GM15510 (cell line): Measurements from ENCODE around the gene TMEM116.

Experiments used
- POLR2A ChIP-seq: IDR thresholded peaks from 3 replicates; pipeline ENCODE4 v1.6.1; 2011; ENCODE audit warnings: borderline replicate concordance; ENCODE audit not compliant: insufficient read length; ENCODE audit errors: extremely low read depth

The TMEM116 gene

GRCh38 chr12:111932241-111932640 lies 80.7 kb downstream of the TMEM116 start:
- TF ChIP-seq POLR2A = no peak

- TF ChIP-seq POLR2A = no peak
Observed at GRCh38 chr12:111927346-111927745, 85.6 kb downstream of the TMEM116 start.

- TF ChIP-seq POLR2A = no peak
Observed at GRCh38 chr12:111926631-111927030, 86.3 kb downstream of the TMEM116 start.

DNA sequence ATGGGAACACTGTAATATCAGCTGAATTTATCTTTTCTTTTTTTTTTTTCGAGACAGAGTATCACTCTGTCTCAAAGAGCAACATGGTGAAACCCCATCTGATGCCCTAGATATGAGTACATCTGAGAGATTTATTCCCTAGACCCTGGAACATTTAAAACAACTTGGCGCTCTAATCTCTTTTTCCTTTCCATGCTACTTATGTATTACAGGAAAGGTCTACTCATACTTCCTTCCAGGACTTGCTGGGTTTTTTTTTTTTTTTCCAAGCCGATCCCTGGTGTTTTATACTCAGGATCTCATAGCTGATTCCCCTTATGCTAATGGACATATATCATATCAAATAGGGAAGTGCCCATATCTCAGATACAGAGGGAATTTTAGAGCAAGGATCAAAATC lies 87.8 kb downstream of the TMEM116 start:
- no peak for TF ChIP-seq POLR2A

- no peak for TF ChIP-seq POLR2A
Observed at GRCh38 chr12:111907740-111908139, 105.2 kb downstream of the TMEM116 start.

DNA sequence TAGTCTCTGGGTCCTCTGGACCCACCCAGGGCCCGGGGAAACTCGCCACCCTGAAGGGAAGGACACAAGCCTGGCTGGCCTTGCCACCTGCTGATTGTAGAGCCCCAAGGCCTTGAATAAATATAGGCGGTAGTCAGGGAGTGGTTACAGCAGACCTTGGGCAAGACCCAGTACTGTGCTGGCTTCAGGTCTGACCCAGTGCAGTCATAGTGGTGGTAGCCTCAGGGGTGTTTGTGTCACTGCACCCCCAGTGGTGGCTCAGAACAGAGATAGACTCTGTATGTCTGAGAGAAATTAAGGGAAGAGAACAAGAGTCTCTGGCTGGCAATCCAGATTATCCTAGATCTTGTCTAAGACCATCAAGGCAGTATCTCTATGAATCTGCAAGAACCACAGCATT lies 107.5 kb downstream of the TMEM116 start:
- no peak for TF ChIP-seq POLR2A

DNA sequence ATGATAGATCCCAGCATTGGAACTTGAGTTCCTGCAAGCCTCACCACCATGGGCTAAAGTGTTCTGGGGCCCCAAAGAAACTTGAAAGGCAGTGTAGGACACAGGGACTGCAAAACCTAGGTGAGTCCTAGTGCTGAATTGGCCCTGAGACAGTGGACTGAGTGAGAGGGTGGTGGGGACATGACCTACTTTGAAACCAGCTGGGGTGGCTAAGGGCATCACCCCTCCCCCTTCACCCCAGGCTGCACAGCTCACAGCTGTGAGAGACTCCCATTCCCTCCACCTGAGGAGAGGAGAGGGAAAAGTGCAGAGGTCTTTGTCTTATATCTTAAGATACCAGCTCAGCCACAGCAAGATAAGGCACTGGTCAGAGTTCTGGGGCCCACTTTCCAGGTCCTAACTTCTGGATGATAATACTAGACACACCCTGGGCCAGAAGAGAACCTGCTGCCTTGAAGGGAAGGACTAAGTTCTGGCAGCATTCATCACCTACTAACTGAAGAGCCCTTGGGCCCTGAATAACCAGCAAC lies 108.5 kb downstream of the TMEM116 start:
- no peak for TF ChIP-seq POLR2A

- TF ChIP-seq POLR2A = no peak
Observed at GRCh38 chr12:111901182-111901581, 111.8 kb downstream of the TMEM116 start.

- no peak for TF ChIP-seq POLR2A
Observed at GRCh38 chr12:111894556-111894955, 118.4 kb downstream of the TMEM116 start.

DNA sequence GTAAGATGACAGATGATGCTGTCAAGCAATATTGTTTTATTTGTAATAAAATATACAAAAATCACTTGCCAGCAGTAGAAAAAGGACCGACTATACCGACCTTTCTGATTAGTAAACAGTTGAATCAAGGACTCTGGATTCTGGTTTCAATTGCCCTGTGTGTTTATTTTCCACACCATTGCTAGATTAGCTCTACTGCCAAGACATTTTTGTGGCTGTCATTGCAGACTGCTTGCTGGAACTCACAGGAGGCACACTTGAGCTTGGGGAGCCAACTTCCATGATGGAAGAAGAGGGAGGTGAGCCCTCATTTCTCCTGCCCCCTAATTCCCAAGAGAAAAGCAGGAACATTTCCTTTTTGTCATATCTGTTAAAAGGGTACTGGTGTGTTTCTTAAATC lies 119.7 kb downstream of the TMEM116 start:
- no peak for TF ChIP-seq POLR2A

DNA sequence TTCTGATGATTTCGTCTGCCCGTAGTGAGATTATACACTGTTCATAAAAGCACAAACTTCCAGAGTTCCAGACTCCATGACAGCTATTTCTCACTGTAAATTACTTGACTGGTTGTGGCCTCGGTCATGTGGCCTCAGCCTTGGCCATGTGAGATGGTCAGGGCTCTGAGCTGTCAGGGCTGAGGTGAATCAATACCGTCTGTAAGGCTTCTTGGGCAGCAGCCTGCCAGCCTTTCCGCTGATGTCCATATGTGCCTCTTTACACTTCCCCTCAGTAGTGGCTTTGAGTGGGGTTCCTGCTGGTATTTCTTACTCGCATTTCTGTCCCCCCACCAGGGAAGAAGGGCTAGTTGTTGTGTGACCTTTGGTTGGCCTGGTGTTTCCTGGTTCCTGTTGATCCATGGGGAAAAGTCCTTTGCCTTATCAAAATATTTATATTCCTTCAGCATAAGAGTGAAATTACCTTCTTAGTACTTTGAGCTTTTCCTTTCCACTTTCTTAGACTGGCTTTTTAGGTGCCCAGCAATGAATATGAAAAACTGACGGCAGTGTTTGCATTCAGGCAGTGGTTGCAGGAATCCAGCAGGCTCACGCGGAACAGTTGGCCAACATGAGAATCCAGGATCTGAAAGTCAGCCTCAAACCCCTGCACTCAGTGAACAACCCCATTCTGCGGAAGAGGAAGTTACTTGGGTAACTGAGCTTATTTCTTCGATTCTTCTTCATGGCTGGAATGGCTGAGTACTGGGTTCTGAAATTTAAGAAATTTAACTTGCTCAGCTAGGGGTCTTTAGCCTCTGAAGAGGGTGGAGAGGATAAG lies 124.8 kb downstream of the TMEM116 start:
- TF ChIP-seq POLR2A = no peak

DNA sequence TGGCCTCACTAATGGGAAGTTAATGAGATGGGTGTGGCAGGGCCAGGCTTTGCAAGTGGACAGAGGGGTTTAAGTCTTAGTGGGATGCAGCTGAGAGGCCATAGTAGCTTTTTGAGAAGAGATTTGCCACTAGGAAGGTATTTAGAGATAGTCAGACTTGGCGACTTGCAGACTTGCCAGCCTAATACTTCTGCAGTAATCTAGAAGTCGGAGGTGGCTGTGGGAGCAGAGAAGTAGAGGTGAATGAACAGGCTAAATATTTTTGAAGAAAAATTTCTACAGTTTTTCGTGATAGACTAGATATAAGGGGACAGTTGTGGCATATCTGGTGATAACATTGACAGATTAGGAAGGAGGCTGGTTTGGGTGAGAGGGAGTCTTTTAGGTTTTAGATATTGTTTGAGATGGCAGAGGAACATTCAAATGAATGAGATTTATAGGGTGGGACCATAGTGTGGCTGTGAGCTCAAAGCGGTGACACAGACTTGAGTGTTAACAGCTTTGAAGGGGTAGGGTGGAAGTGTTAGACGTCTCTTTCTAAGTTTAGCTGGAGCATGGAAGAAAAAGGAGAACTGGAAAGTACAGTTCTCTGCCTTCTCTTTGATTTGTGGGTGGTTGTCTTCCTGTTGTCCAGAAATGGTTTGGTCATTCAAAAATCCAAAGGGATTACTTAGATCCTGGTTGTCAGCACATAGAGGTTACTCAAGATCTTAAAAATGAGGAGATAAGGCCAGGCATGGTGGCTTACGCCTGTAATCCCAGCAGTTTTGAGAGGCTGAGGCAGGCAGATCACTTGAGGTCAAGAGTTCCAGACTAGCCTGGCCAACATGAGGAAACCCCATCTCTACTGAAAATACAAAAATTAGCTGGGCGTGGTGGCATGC lies 126.1 kb downstream of the TMEM116 start:
- TF ChIP-seq POLR2A = no peak

- no peak for TF ChIP-seq POLR2A
Observed at GRCh38 chr12:111881716-111882115, 131.2 kb downstream of the TMEM116 start.
